GM23338 (cell line): ENCODE data around the gene KIFC1. TPM values are rescaled to one million over a fixed set of nuclear protein-coding genes. Genes with fewer than 3 reads are reported as not detected.

Source experiments
- ATAC-seq: fragments of 200-7000 bp; cut with Tn5 transposase; 3 replicates; pipeline ENCODE4 v1.9.1; 2020
- DNase-seq: peaks from one replicate; pipeline ENCODE4 v3.0.0-alpha.2; 2015; ENCODE audit warnings: low spot score
- H2AFZ ChIP-seq: fragments of 200-600 bp; sonication (generic); 2 replicates; pipeline ENCODE4 v1.8.0; 2016; ENCODE audit warnings: antibody characterized with exemption, mild to moderate bottlenecking, moderate library complexity
- H3F3A ChIP-seq: fragments of 200-600 bp; sonication (generic); replicated peaks from 2 replicates; pipeline ENCODE4 v1.8.0; 2017; ENCODE audit warnings: antibody characterized with exemption, mixed run types, low read depth
- H3K27ac ChIP-seq: fragments of 200-600 bp; sonication (generic); 2 replicates; pipeline ENCODE4 v1.6.1; 2016; ENCODE audit warnings: low read depth
- H3K27me3 ChIP-seq: fragments of 200-600 bp; sonication (generic); 2 replicates; pipeline ENCODE4 v1.8.0; 2016; ENCODE audit warnings: mild to moderate bottlenecking, mixed run types, moderate library complexity; ENCODE audit not compliant: insufficient read depth
- H3K36me3 ChIP-seq: fragments of 200-600 bp; sonication (generic); 2 replicates; pipeline ENCODE4 v1.8.0; 2016; ENCODE audit warnings: mild to moderate bottlenecking; ENCODE audit not compliant: insufficient read depth
- H3K4me1 ChIP-seq: fragments of 200-600 bp; sonication (generic); 2 replicates; pipeline ENCODE4 v1.8.0; 2016; ENCODE audit warnings: mild to moderate bottlenecking, moderate library complexity; ENCODE audit not compliant: insufficient read depth
- H3K4me2 ChIP-seq: fragments of 200-600 bp; sonication (generic); 2 replicates; pipeline ENCODE4 v1.7.1; 2017; ENCODE audit warnings: mixed run types
- H3K4me3 ChIP-seq: fragments of 200-600 bp; sonication (generic); 2 replicates; pipeline ENCODE4 v1.6.1; 2016; ENCODE audit warnings: mixed run types
- H3K79me2 ChIP-seq: fragments of 200-600 bp; sonication (generic); replicated peaks from 2 replicates; pipeline ENCODE4 v1.8.0; 2017; ENCODE audit warnings: mild to moderate bottlenecking; ENCODE audit not compliant: insufficient read depth
- H3K9me2 ChIP-seq: fragments of 200-600 bp; sonication (generic); 2 replicates; pipeline ENCODE4 v1.8.0; 2017; ENCODE audit not compliant: insufficient read depth
- H4K20me1 ChIP-seq: fragments of 200-600 bp; sonication (generic); replicated peaks from 2 replicates; pipeline ENCODE4 v1.8.0; 2017; ENCODE audit warnings: mild to moderate bottlenecking; ENCODE audit not compliant: insufficient read depth
- H3K27ac Mint-ChIP-seq: 2 replicates; pipeline ENCODE4 v1.8.0; 2020; ENCODE audit warnings: inconsistent platforms, mild to moderate bottlenecking, moderate library complexity, mixed read lengths
- H3K27me3 Mint-ChIP-seq: 3 replicates; pipeline ENCODE4 v1.8.0; 2022; ENCODE audit warnings: low read depth, mild to moderate bottlenecking, moderate library complexity, mixed read lengths, inconsistent platforms; ENCODE audit not compliant: insufficient read depth, poor library complexity
- H3K36me3 Mint-ChIP-seq: 3 replicates; pipeline ENCODE4 v1.8.0; 2021; ENCODE audit warnings: low read depth, mild to moderate bottlenecking, inconsistent platforms, moderate library complexity, mixed read lengths
- H3K4me1 Mint-ChIP-seq: 3 replicates; pipeline ENCODE4 v1.8.0; 2020; ENCODE audit warnings: mild to moderate bottlenecking, inconsistent platforms, mixed read lengths
- H3K4me3 Mint-ChIP-seq: 3 replicates; pipeline ENCODE4 v1.8.0; 2021; ENCODE audit warnings: moderate library complexity, mild to moderate bottlenecking, inconsistent platforms, mixed read lengths
- H3K9me3 Mint-ChIP-seq: 3 replicates; pipeline ENCODE4 v1.8.0; 2020; ENCODE audit warnings: moderate library complexity, mild to moderate bottlenecking, inconsistent platforms, mixed read lengths
- CREB1 ChIP-seq: fragments of 250-450 bp; sonication (Bioruptor Pico); IDR thresholded peaks from 2 replicates; pipeline ENCODE4 v1.5.0; 2020; ENCODE audit warnings: low read depth, mild to moderate bottlenecking, moderate library complexity
- EZH2 ChIP-seq: fragments of 200-600 bp; sonication (generic); IDR thresholded peaks from one replicate; pipeline ENCODE4 v1.8.0; 2017; ENCODE audit warnings: antibody characterized with exemption, mild to moderate bottlenecking, low read depth; ENCODE audit not compliant: unreplicated experiment
- EZH2phosphoT487 ChIP-seq: fragments of 200-600 bp; sonication (generic); IDR thresholded peaks from one replicate; pipeline ENCODE4 v1.8.1; 2018; ENCODE audit warnings: antibody characterized with exemption; ENCODE audit not compliant: unreplicated experiment
- JUNB ChIP-seq: IDR thresholded peaks from one replicate; pipeline ENCODE4 v1.6.1; 2016; ENCODE audit warnings: antibody characterized with exemption; ENCODE audit not compliant: unreplicated experiment
- NANOG ChIP-seq: IDR thresholded peaks from 2 replicates; pipeline ENCODE4 v1.6.1; 2016; ENCODE audit warnings: antibody characterized with exemption, borderline replicate concordance
- POLR2AphosphoS5 ChIP-seq: IDR thresholded peaks from 2 replicates; pipeline ENCODE4 v1.6.1; 2016; ENCODE audit warnings: antibody characterized with exemption, low read depth
- STAT1 ChIP-seq: IDR thresholded peaks from one replicate; pipeline ENCODE4 v1.6.1; 2016; ENCODE audit warnings: antibody characterized with exemption; ENCODE audit not compliant: unreplicated experiment
- ZNF114 ChIP-seq: fragments of 250-450 bp; sonication (Bioruptor Pico); IDR thresholded peaks from 2 replicates; pipeline ENCODE4 v1.5.0; 2020; ENCODE audit warnings: mild to moderate bottlenecking, moderate library complexity
- ZNF331 ChIP-seq: fragments of 250-450 bp; sonication (Bioruptor Pico); IDR thresholded peaks from 2 replicates; pipeline ENCODE4 v1.5.0; 2020; ENCODE audit warnings: low read depth, mild to moderate bottlenecking, moderate library complexity
- polyA plus RNA-seq: library from polyadenylated mRNA; unstranded; fragments of >200 nt; fragmentation: Nextera tagmentation; extraction: Ambion mirVana; gene quantifications from 2 replicates; pipeline ENCODE4 v1.2.1, GENCODE V29; 2016
- total RNA-seq: library from RNA; depleted of rRNA; stranded (reverse); fragments of >200 nt; shearing (Covaris generic); gene quantifications from 2 replicates; pipeline ENCODE4 v1.2.3, GENCODE V29; 2014
- TF ChIP-seq, protein P1 (sequence below): IDR thresholded peaks from 2 replicates; pipeline ENCODE4 v1.6.1; 2016; ENCODE audit warnings: antibody characterized with exemption
- TF ChIP-seq, protein P2 (sequence below), 2 experiments: fragments of 200-600 bp in 1 of 2; sonication (generic) in 1 of 2; conservative IDR thresholded peaks; 2 replicates each; pipeline versions ENCODE4 v1.5.1 to v1.6.1; 2016 to 2017; ENCODE audit warnings: antibody characterized with exemption in 2 of 2, low read depth in 2 of 2, mild to moderate bottlenecking in 2 of 2, moderate library complexity in 1 of 2
- TF ChIP-seq, protein P3 (sequence below): IDR thresholded peaks from one replicate; pipeline ENCODE4 v1.6.1; 2018; ENCODE audit warnings: antibody characterized with exemption; ENCODE audit not compliant: unreplicated experiment

KIFC1 gene
- total and polyA plus RNA-seq, 2 experiments from 2014 or later: 10.3 to 61.7 TPM

DNA sequence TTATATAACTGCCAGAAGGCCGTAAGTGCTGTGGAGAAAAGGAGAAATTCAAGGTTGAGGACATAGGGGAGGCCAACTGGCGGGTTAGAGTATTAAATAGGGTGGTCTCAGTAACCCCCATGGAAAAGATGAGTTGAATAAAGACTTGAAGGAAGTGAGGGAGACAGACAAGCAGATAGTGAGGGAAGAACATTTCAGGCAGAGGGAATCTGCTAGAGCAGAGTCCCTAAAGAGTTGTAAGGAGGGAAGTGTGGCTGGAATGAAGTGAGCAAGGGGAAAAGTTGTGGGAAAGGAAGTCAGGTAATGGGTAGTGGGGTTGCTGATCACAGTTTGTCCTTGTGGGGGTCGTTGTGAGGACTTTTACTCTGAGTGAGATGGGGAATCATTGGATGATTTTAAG is 1.4 kb downstream of the KIFC1 start (continued):
- TF ChIP-seq STAT1 (no peak), ZNF331 (CRISPR knock-in tag) (no peak), EZH2 (no peak), ZNF114 (no peak), POLR2AphosphoS5 (no peak), CREB1 (CRISPR knock-in tag) (no peak), EZH2phosphoT487 (no peak)
- TF ChIP-seq, protein P1, sequence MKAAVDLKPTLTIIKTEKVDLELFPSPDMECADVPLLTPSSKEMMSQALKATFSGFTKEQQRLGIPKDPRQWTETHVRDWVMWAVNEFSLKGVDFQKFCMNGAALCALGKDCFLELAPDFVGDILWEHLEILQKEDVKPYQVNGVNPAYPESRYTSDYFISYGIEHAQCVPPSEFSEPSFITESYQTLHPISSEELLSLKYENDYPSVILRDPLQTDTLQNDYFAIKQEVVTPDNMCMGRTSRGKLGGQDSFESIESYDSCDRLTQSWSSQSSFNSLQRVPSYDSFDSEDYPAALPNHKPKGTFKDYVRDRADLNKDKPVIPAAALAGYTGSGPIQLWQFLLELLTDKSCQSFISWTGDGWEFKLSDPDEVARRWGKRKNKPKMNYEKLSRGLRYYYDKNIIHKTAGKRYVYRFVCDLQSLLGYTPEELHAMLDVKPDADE: no peak
- TF ChIP-seq, protein P2, sequence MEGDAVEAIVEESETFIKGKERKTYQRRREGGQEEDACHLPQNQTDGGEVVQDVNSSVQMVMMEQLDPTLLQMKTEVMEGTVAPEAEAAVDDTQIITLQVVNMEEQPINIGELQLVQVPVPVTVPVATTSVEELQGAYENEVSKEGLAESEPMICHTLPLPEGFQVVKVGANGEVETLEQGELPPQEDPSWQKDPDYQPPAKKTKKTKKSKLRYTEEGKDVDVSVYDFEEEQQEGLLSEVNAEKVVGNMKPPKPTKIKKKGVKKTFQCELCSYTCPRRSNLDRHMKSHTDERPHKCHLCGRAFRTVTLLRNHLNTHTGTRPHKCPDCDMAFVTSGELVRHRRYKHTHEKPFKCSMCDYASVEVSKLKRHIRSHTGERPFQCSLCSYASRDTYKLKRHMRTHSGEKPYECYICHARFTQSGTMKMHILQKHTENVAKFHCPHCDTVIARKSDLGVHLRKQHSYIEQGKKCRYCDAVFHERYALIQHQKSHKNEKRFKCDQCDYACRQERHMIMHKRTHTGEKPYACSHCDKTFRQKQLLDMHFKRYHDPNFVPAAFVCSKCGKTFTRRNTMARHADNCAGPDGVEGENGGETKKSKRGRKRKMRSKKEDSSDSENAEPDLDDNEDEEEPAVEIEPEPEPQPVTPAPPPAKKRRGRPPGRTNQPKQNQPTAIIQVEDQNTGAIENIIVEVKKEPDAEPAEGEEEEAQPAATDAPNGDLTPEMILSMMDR (conservative IDR thresholded peaks at IDR 0.05; ENCODE audit: low read depth in 2 of 2): no peak

DNA sequence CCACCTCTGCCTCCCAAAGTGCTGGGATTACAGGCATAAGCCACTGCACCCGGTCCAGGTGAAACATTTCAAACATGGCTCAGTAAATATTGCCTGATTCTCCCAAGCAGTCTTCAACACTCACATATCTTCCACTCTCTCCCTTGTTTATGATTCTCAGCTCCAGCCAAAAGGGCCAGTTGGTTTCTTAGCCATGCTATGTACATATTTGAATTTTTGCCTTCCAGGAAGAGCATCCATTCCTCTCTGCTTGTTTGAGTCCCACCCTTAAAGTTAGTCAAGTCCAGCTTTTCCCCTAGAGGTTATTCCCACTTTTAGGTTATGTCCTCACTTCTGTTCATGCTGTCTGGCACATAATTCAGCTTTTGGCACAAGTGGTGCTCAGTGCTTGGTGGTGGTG is 5.9 kb downstream of the KIFC1 start:
- H3K4me3 Mint-ChIP-seq: no peak overlapping the region
- H3K27ac Mint-ChIP-seq: no peak overlapping the region
- H3F3A ChIP-seq: no peaks in the 10 kb centered on the region
- H2AFZ ChIP-seq: no peak overlapping the region
- H3K9me3 Mint-ChIP-seq: no peaks in the 10 kb centered on the region; the same call in 2 of the 3 replicates
- H3K4me3 ChIP-seq: no peak overlapping the region
- DNase-seq: no peak
- peaks cover 48% of the 10 kb centered on the region for H3K36me3 Mint-ChIP-seq
- H3K36me3 ChIP-seq: peaks cover 32% of the 10 kb centered on the region
- H3K27ac ChIP-seq: no peak overlapping the region
- H3K27me3 Mint-ChIP-seq: no peaks in the 10 kb centered on the region
- H3K27me3 ChIP-seq: no peaks in the 10 kb centered on the region
- H3K9me2 ChIP-seq: no peaks in the 10 kb centered on the region
- no peak overlapping the region for H3K4me2 ChIP-seq
- peaks cover 6% of the 10 kb centered on the region for H3K4me1 ChIP-seq
- peaks cover 45% of the 10 kb centered on the region for H4K20me1 ChIP-seq
- ATAC-seq: no peak
- H3K79me2 ChIP-seq: peaks cover 58% of the 10 kb centered on the region
- H3K4me1 Mint-ChIP-seq: peaks cover 18% of the 10 kb centered on the region
- TF ChIP-seq, protein P2 (conservative IDR thresholded peaks at IDR 0.05; ENCODE audit: low read depth in 2 of 2): no peak
- TF ChIP-seq, protein P3, sequence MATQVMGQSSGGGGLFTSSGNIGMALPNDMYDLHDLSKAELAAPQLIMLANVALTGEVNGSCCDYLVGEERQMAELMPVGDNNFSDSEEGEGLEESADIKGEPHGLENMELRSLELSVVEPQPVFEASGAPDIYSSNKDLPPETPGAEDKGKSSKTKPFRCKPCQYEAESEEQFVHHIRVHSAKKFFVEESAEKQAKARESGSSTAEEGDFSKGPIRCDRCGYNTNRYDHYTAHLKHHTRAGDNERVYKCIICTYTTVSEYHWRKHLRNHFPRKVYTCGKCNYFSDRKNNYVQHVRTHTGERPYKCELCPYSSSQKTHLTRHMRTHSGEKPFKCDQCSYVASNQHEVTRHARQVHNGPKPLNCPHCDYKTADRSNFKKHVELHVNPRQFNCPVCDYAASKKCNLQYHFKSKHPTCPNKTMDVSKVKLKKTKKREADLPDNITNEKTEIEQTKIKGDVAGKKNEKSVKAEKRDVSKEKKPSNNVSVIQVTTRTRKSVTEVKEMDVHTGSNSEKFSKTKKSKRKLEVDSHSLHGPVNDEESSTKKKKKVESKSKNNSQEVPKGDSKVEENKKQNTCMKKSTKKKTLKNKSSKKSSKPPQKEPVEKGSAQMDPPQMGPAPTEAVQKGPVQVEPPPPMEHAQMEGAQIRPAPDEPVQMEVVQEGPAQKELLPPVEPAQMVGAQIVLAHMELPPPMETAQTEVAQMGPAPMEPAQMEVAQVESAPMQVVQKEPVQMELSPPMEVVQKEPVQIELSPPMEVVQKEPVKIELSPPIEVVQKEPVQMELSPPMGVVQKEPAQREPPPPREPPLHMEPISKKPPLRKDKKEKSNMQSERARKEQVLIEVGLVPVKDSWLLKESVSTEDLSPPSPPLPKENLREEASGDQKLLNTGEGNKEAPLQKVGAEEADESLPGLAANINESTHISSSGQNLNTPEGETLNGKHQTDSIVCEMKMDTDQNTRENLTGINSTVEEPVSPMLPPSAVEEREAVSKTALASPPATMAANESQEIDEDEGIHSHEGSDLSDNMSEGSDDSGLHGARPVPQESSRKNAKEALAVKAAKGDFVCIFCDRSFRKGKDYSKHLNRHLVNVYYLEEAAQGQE: no peak
- no peak for TF ChIP-seq NANOG
- TF ChIP-seq STAT1: no peak
- no peak for TF ChIP-seq POLR2AphosphoS5
- TF ChIP-seq EZH2: no peak
- no peak for TF ChIP-seq JUNB
